ENCODE results near the gene HRAS.

GRCh38 chr11:577611-577894, 42.2 kb upstream of the HRAS start:
- TF ChIP-seq NFYB (IDR thresholded peaks at IDR 0.05; ENCODE audit: insufficient read depth, low read depth, low read length) (no peak), MAX (IDR thresholded peaks at IDR 0.05; ENCODE audit: low read depth, low read length) (no peak), SREBF2 (IDR thresholded peaks at IDR 0.05; ENCODE audit: low read length) (no peak), TBL1XR1 (IDR thresholded peaks at IDR 0.05; ENCODE audit: low read depth, low read length) (no peak), FOXM1 (IDR thresholded peaks at IDR 0.05; ENCODE audit: low read depth, low read length) (no peak), PML (IDR thresholded peaks at IDR 0.05; ENCODE audit: low read length) (no peak), RAD21 (IDR thresholded peaks at IDR 0.05; ENCODE audit: insufficient read depth, low read depth, low read length) (no peak)
